NCI-H1417 (cell line): Measurements from ENCODE around the gene FOXD2.
"Not testable (repeated sequence)": the region's sequence is repeated elsewhere in the genome, so short reads cannot be mapped to it uniquely, and the experiment has no call there.

Experiments used
- DNase-seq, 3 experiments: peaks; one replicate each; lab custom pipeline; 2025; lab: John Stamatoyannopoulos, UW

Gene FOXD2

DNA sequence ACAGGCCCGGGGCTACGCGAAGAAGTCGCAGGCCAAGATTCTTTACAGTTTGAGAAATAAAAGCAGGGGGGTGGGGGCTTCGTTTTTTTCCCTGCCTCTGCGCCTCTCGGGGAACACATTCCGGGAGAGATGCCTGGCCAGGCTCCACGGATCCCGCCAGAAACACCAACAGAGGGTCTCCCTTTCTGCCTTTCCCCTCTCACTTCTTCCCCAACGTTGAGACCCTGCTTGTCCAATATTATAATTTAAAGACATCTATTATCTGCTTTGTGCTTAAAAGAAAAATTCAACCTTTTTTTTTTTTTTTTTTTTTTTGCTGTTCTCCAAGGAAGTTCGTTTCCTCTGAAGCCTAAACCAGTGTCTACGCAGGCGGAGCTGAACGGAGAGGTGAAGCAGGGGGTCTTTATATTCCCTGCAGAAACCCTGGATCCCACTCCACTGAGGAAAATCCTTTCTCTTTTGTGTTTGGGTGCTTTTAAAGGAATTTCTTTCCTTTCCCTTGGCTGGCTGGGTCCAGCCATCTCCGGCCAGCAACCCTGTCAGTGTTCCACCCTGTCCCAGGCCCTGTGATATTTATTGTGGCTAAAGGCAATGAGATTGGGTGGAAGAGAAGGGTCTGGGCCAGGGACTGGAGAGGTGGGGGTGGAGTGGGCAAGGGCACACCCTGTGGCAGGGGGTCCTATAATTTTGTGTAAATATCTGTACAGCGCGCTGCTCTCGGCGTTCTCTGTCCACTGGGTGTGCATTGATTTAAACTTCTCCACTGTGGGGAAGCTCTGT is 2.2 kb downstream of the FOXD2 start:
- DNase-seq: no peak

DNA sequence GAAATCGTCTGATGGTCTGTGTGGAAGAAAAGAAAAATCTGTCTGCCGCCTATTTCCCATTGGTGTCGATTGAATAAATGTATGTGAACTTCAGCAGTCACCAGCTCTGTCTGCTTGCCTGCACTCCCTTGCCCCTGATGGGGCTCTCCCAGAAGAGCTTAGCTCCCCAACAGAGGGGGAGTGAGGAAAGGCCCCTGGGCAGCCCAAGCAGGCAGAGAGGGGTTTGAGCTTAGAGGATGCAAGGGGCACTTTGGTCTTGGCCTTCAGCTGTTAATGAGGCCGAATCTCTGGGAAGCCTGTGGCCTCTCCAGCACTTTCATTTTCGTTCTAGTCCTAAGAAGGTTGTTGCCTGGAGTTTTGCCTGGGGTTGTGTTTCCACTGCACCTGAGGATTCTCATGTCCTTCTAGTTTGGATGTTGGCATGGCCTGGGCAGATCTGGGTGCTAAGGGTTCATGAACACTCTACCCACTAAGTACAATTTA is 2.8 kb downstream of the FOXD2 start:
- no peak for DNase-seq

DNA sequence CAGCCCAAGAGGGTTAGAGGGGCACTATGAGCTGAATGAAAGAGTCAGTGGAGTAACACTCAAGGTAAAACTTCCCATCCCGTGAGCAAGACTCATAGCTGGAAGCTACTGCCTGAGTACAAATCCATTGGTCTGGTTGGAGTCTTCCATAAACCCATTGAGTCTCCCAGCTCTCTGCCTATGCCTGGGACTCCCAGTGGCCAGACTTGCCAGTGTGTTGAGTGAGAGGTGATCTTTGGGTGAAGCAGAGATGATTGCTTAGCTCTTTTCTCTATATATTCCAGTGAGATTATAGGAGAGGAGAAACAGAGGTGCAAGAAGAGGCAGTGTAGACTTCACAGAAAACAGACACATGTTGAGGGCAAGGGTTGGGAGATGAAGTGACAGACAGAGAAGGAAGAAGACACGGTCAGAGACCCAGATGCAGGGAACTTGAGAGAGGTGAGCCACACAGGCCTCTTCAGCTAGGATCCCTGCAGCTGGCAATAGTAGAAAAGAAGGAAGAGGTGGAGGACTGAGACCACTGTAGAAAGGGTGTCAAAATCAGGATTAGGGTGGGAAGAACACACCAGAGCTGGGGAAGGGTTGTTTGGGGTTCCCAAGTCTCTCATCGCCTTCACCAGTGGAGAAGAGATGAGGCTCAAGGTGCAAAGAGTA is 3.7 kb downstream of the FOXD2 start:
- no peak for DNase-seq

DNA sequence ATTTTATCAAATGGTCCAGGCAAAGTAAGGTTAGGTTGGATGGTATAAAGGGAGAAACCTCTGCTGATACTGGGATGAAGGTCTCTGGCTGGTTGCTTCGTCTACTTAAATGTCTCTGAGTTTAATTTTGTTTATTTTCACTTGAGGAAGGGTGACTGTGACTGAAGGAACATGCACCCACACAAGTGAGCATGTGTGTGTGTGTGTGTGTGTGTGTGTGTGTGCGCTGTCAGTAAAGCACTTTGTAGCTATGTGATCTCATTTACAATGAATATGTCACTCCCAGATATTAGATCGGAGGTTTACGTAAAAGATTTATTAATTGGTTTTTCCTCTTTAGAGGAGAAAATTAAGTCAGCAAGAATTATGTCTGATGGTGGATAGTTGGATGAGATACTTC is 4.4 kb downstream of the FOXD2 start:
- no peak for DNase-seq

DNA sequence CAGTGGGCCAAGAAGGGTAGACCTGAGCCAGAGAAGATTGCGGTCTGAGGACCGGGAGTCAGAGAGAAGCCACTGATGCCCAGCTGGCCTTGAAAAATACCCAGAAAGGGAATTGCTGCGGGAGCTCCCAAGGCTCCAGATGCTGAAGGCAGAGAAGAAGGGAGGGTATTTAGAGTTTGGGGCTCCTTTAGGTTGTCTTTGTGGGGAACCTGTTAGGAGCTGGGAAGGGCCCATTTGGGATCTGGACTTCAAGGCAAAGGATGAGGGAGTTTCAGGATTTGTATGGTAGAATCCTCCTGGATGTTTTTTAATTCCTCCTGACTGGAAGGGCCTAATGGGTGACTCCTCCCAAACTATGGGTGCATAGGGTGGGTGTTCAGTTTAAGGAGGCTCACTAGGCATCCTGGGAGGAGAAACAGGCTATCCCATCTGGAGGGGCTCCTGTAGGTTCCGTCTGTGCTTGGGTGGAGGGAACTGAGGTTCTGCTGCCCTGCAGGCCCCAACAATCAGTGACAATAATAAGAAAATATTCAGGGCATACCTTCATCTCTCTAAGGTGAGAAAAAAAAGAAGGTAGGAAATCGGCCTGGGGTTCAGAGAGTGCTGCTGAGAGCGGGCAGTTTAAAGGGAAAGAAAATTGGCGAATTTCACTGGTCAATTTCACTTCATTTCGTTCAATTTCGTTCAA is 5.1 kb downstream of the FOXD2 start:
- DNase-seq: no peak

DNA sequence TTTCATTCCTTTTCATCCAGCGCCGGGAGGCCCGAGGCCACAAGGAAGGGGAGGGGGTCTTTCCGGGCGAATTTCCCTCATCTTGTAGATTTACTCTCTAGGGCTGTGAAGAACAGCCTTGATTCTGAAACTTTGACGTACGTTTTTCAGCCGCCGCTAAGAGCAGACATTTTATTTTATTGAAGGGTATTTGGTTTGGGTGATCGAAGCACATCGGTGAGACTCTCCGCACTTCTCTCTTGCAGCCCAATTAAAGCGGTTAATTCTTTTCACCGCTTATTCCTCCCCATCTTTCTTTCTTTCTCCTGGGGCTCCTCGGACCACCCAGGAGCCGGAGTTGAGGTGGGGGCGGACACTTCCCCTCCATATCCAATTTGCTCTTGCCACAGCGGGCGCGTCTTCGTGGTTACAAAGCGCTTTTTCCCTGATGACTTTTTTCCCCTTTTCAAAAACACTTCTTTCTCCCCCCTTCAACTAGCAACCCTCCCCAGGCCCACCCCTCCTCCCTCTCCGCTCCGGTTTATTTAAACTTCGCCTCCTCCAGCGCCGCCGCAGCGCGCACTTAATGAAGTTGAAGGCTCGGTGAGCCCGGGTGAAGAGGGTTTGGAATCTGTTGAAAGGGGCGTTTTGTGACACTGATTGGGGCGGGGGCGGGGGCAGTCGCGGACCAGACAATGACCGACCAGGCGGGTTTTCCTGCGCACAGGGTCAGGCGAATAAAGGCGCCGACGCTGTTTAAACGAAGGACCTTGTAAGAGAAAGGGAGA is 5.9 kb downstream of the FOXD2 start:
- DNase-seq: no peak

DNA sequence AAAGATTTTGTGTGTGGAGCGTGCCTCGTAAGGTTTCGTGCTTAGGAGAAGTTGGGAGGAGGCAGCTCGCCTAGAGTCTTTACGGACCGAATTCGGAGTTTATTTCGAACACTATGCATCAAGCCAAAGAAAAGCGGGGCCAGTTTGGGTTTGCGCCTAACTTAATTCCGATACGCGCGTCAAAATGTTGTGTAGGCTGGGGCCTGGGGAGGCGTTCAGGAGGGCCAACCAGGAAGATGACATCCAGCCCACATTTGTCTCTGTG is 6.4 kb downstream of the FOXD2 start:
- DNase-seq: no peak

DNA sequence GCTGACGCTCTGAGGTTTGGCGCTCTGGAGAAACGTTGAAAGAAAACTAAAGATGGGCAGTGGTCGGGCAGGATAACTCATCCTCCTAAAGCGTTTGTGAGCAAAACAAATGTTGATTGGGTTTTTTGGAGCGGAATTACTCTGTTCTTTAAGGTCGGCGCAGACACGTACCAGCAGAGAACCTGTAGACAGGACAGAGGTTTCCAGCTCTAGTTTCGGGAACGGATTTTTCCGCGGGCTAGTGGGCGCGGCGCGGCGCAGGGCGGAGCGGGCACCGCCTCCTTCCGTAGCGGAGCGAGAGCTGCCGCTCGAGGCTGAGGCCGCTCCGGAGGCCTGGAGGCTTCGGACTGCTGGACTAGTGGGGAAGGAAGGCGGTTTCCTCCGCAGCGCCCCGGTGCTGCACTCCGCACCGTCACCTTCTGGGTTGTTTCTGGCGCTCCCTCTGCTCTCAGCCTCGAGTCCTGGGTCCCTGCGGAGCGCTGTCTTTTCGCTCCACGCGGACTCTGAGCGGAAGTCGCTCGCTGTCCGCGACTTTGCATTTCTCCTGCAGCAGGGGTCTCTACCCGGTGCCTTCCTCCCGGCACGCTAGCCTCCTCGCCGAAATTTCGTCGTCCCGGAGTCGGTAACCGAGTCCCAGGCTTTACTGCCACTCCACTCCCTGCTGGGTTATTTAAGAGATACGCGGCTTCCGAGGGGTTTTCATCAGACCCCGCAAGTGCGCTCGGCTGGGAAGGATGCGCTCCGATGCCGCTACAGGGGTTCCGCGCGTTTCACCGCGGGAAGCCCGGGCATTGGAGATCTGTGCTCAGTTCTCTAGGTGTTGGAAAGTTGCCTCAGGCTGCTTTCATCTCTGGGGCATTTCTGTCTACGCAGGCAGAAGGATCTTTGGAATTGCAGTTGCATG is 7.0 kb downstream of the FOXD2 start:
- DNase-seq: no peak

DNA sequence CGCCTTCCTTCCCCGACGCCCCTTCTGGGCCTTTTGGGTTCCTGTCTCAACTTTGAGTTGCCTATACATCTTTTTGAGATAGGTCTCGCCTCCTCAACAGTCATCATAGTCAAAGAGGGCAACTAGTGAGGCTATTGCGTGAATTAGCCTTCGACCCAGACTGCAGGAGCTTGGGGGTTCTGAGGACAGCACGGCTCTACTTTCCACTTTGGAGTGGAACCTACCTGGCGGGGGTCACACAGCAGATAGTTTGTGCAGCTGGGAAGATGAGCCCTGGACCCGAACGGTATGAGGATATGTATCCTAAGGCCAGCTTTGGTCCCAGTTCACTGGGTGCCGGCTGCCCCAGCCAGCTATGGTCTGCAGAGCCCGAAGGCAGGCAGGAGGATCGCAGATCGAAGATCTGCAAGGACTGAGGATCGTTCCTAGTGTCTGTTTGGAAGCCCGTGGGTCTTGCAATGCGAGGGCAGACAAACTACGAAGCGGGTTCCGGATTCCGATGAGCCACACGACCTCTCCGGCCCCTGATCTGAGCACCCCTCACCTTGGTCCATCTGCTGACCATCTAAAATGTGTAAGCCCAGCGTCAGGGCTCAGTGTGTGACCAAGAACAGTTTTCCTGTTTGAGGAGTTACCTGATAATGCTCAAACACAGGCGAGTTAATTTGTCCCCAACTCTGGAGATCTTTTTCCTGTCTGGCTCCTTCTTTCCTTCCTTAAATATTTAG is 8.1 kb downstream of the FOXD2 start:
- no peak for DNase-seq

DNA sequence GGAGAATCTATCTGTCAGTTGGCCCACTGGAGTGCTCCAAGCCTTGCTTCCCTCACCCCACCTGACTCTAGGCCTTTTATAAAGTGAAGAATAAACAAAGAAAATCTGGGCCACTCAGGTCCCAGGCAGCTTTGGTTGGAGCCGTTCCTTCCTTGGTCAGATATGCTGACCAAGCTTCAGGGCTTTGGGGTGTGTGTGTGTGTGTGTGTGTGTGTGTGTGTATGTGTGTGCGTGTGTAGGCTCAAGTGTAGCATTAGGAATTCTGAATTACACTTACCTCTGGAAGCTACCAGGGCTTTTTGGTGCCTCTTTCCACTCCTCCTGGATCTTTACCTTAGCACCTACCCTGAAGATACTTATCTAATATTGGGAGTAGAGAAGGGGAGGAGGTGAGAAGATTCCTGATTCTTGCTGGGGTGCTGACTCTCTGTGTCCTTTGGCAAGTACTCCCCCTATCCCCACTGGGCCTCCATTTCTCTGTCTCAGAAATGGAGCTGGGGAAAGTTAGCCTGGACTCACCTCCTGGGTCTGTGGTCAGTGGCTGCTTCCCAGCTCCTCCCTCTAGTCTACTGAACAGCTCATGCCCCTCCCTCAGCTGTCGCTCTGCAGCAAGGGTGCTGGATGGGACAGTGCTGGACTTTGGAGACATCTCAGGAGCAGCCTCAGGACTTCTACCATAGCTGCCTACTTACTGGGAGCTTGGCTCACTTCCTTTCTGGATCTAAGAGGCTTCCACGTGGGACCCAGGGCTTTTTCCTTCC is 10.8 kb downstream of the FOXD2 start:
- DNase-seq: no peak

DNA sequence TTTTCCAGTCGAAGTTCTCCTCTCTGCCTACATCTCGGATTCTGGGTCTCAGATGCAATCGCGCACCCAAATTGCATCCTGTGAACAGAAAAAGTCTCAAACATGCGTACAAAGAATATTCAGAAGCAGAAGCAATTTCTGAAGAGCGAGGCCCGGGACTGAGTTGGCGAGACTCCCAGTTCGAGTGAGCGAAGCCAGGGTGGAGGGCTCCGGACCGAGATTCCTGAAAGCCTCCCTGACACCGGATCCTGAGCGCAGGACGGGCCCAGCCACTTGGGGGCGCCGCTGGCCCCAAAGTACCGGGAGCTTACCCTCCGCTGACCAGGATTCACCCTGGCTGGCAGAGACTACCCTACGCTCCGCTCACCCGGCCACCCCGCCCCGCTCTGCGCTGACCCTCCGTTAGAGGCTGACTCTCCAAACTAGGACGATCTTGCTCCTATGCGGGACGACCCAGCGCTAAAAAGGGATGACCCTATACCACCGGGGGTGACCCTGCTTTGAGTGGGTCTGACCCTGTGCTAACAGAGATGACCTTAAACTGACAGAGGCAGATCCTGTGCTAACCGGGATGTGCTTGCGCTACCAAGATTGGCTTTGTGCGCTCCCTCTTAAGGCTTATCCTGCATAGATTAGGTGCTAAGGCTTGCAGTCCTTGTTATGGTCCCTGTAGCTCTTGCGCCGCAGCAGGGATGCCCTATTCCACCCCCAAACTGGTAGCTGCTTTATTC is 12.1 kb downstream of the FOXD2 start:
- no peak for DNase-seq

DNA sequence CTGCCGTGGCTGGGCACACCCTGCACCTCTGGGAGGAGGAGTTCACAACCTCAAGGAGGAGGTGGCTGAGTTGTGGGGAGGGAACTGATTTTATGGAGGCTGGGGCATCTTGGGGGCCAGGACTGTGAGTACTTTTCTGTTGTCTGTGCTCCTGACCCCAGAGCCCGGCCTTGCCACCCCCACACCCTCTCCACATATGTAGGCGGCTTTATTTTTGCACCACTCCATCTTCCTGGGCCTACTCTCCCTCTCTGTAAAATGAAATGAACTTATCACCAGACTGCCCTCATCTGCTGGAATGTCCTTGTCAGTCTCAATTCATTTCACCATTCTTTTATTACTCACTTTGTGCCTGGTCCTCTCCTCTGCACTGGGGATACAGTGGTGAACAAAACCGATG is 12.8 kb downstream of the FOXD2 start:
- no peak for DNase-seq

DNA sequence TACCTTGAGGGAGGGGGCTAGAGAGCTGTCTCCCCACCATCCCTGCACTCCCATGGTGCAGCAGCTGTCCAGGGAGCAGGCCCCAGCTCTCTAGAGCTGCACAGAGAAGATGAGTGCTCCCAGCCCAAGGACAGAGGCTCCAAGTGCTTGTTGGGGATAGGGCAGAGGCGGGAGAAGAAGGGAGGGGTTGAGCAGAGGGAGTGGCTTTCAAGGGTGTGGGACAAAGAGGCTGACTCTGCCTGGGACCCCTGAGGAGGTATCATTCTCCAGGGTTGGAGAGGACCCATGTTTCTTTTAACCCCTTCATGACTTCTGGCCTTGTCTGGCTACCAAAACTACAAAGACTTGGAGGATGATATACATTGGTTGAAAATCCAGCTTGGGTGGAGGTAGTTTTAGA is 14.6 kb downstream of the FOXD2 start:
- peak in 1 of 3 experiments; percentile 20 for DNase-seq

DNA sequence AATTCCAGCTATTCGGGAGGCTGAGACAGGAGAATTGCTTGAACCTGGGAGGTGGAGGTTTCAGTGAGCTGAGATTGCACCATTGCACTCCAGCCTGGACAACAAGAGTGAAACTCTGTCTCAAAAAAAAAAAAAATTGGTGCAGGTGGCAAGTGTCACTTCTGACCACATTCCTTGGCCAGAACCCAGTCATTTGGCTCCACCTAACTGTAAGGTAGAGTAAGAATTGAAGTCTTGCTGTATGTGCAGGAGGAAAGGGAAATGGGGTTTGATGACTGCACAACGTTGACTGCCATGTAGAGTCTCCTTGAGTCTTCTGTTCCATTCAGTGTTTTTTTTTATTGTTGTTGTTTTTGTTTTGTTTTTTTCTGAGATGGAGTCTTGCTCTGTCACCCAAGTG is 16.1 kb downstream of the FOXD2 start:
- DNase-seq: not testable (repeated sequence)

DNA sequence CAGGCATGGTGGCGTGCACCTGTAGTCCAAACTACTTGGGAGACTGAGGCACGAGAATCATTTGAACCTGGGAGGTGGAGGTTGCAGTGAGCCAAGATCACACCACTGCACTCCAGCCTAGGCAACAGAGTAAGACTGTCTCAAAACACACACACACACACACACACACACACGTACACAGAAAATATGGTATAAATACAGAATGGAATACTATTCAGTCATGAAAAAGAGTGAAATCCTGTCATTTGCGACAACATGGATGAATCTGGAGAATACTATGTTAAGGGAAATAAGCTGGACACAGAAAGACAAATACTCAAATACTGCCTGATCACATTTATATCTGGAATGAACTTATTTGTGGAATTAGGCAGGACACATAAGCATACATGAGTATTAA is 18.4 kb downstream of the FOXD2 start:
- no peak for DNase-seq

DNA sequence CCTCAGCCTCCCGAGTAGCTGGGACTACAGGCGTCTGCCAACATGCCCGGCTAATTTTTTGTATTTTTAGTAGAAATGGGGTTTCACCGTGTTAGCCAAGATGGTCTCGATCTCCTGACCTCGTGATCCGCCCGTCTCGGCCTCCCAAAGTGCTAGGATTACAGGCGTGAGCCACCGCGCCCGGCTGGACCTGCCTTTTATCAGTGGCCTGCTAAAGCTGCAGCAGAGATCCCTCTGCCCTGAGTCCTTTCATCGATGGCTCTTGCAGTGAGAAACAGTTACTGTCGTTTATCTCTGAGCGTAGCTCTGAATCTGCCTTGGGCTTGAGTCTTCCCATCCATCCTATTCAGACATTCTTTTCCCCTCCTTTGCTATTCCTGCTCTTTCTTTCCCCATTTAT is 19.7 kb downstream of the FOXD2 start:
- not testable (repeated sequence) for DNase-seq

DNA sequence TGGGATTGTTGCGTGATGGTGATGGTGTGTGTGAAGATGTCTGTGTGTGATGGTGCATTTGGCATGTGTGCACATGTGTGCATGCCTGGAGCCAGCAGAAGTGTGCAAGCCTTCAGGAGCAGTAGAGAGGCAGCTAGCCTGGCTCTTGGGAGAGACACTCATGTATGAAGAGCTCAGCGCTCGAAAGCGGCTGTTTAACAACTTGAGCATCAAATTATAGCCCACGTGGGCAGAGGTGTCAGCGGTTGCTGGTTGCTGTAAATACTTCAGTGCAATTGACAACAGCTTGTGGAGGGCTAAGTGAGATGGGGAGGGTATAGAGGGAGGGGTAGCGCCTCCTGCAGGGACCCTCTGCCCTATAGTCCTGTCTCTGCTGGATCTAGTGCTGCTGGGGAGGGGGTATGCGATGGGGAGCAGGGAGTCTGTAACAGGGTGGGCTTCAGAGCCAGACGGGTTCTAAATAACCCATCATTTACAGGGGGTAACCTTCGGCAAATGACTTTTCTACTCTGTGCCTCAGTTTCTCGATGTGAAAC is 21.5 kb downstream of the FOXD2 start:
- DNase-seq: peak; percentile 65 to 86 (median 81)

DNA sequence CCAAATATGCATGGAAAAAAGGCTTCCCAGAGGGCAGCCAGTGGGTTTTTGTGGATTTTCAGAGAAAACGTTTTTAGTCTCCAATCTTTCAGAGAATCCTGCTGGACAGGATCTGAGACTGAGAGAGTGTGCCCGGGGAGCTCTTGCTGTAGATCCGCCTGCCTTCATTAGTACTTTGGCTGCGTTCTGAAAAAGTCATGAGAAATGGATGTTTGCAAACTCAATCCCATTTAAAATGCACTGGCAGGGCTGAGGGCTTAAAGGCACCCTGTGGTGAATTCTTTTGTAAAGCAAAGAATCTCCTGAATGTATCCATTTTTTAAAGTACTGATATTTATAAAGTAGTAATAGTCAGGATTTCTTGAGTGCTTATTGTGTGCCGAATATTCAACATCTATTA is 22.2 kb downstream of the FOXD2 start:
- DNase-seq: peak in 1 of 3 experiments; percentile 39

DNA sequence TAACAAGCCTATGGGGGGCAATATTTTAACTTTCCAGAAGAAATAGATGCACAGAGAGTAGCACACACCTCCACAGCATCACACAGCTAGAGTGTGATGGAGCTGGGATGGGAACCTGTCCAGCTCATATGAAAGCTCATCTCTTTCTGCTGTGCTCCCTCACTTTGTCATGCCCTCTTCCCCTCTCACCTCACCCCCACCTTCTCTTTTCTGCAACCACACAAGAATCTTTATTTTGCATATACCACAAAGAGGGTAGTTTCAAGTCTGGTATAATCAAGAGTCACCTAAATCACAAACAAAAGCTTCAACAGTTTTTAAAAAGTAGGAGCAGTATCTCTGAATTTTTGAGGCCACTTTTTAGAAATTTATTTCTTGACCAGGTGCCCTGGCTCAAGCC is 22.6 kb downstream of the FOXD2 start:
- no peak for DNase-seq
